Lung (tissue), 12 donors: ENCODE data around the gene TAGLN. TPM values are rescaled to one million over a fixed set of nuclear protein-coding genes. Genes with fewer than 3 reads are reported as not detected.

Experiments
- ATAC-seq: fragments of 200-7000 bp; cut with Tn5 transposase; one replicate; pipeline ENCODE4 v1.9.1; 2020; ENCODE audit warnings: moderate number of reproducible peaks; ENCODE audit not compliant: insufficient read depth, low FRiP score
- DNase-seq, 3 donors: peaks; one replicate each; pipeline ENCODE4 v3.0.0-alpha.2; 2013 to 2017
- H3K27ac ChIP-seq, 2 donors: one replicate each; pipeline ENCODE4 v1.5.1; 2013; ENCODE audit warnings: mild to moderate bottlenecking in 2 of 2, moderate library complexity in 2 of 2, control low read depth in 1 of 2, inconsistent platforms in 1 of 2, low read depth in 1 of 2, low read length in 1 of 2
- H3K27me3 ChIP-seq, 3 donors: one replicate each; pipeline ENCODE4 v1.5.1; 2013; ENCODE audit warnings: low read length in 2 of 3; ENCODE audit not compliant: control insufficient read depth in 3 of 3, insufficient read depth in 3 of 3
- H3K36me3 ChIP-seq, 4 donors: one replicate each; pipeline ENCODE4 v1.5.1; 2013; ENCODE audit warnings: low read length in 4 of 4, mild to moderate bottlenecking in 1 of 4, moderate library complexity in 1 of 4; ENCODE audit not compliant: control insufficient read depth in 4 of 4, insufficient read depth in 4 of 4
- H3K4me1 ChIP-seq, 5 donors: one replicate each; pipeline ENCODE4 v1.5.1; 2013; ENCODE audit warnings: low read length in 5 of 5, mild to moderate bottlenecking in 2 of 5, moderate library complexity in 1 of 5; ENCODE audit not compliant: control insufficient read depth in 5 of 5, insufficient read depth in 5 of 5
- H3K4me3 ChIP-seq: one replicate; pipeline ENCODE4 v1.5.1; 2013; ENCODE audit warnings: mild to moderate bottlenecking, control low read depth, moderate library complexity
- H3K9ac ChIP-seq, 2 donors: one replicate each; pipeline ENCODE4 v1.5.1; 2013; ENCODE audit warnings: low read length in 2 of 2, control low read depth in 1 of 2; ENCODE audit not compliant: insufficient read depth in 1 of 2
- H3K9me3 ChIP-seq, 4 donors: one replicate each; pipeline ENCODE4 v1.5.1; 2013; ENCODE audit warnings: low read length in 3 of 4, mild to moderate bottlenecking in 1 of 4, moderate library complexity in 1 of 4; ENCODE audit not compliant: control insufficient read depth in 4 of 4, insufficient read depth in 3 of 4
- CTCF ChIP-seq: IDR thresholded peaks from 2 replicates; pipeline ENCODE4 v1.5.1; 2012; ENCODE audit warnings: mild to moderate bottlenecking; ENCODE audit errors: control extremely low read depth, extremely low read depth
- WGBS, 2 donors: extraction: QIAGEN DNeasy Blood & Tissue Kit; methylation state at CpG; one replicate each; pipeline ENCODE4 v1.1.7; 2013; 5-methylcytosine and 5-hydroxymethylcytosine counted together
- polyA plus RNA-seq, 2 donors: library from polyadenylated mRNA; stranded (reverse); fragments of 200-250 nt; gene quantifications; one replicate each; pipeline ENCODE4 v1.2.1, GENCODE V29; 2013
- total RNA-seq, 2 donors: library from RNA; depleted of rRNA in 1 of 2; stranded (reverse); fragments of >200 nt in 1 of 2; gene quantifications; one replicate each; pipeline ENCODE4 v1.2.1, GENCODE V29; 2014 to 2021
- donor health status: control.
- donor health status: control.
- donor health status: Bipolar disorder and iron deficiency.
- donor health status: healthy.
- donor health status: DM: yes; HTN: yes; CAD: no.

TAGLN gene
- total and polyA plus RNA-seq, 4 donors = 172 to 683 (median 519) TPM

DNA sequence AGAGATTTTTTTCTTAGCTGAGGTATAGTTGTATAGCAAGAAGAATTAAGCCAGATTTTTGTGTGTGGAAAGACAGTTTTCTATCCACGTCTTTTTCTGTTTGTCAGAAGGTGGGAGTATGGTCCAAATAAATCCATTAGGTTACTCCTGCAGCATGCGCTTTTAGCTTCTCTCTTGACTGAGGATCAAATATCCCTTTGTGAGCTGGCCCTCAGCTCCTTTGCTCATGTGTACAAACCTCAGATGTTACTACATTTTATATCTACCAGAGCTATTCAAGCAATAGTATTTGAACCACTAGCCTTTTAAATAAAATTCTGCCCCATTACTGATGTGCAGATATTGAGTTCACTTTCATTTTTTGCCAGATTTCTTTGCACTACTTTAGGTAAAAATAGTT lies 29.4 kb upstream of the TAGLN start:
- TF ChIP-seq CTCF = no peak
- Histone ChIP-seq H3K4me1 (peaks cover 0 to 15% (median 0%) of the 10 kb centered on the region in 5 donors), H3K36me3 (peaks cover 0 to 22% (median 15%) of the 10 kb centered on the region in 4 donors), H3K27me3 (no peaks in the 10 kb centered on the region), H3K9me3 (no peaks in the 10 kb centered on the region), H3K27ac (no peak overlapping the region), H3K4me3 (no peak overlapping the region), H3K9ac (no peak overlapping the region)
- ATAC-seq (no peak), DNase-seq (no peak)
- 89 to 94% methylated on average over 2 of the region's 2 CpGs for WGBS, 2 donors

GRCh38 chr11:117170210-117170609 lies 29.0 kb upstream of the TAGLN start:
- no peaks in the 10 kb centered on the region for H3K27me3 ChIP-seq
- no peak overlapping the region for H3K9ac ChIP-seq
- H3K9me3 ChIP-seq = no peaks in the 10 kb centered on the region
- no peak overlapping the region for H3K27ac ChIP-seq
- DNase-seq (no peak), ATAC-seq (no peak)
- peaks cover 0 to 15% (median 0%) of the 10 kb centered on the region in 5 donors for H3K4me1 ChIP-seq
- 85 to 93% methylated on average over 9 of the region's 9 CpGs for WGBS, 2 donors
- H3K4me3 ChIP-seq = no peak overlapping the region
- peaks cover 0 to 22% (median 14%) of the 10 kb centered on the region in 4 donors for H3K36me3 ChIP-seq
- TF ChIP-seq CTCF = no peak

DNA sequence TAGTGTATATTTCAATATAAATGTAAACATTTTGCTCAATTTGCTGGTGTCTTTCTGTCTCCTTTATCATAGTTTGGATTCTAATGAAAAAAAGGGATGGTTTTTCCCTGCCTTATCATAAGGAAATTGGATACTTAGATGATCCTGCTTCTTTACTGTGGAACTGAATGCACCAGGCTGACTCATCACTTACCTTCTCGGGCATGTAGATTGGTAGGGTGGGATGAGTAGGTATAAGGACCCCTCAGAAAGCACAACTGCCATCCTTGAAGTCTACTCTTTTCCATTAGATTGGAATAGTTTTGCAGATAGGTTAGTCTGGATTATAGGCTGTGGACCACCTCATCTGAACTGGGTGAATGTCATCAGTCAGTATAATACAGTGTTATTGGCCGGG lies 28.2 kb upstream of the TAGLN start:
- DNase-seq = no peak
- no peak for TF ChIP-seq CTCF
- H3K36me3 ChIP-seq = peaks cover 0 to 18% (median 10%) of the 10 kb centered on the region in 4 donors

DNA sequence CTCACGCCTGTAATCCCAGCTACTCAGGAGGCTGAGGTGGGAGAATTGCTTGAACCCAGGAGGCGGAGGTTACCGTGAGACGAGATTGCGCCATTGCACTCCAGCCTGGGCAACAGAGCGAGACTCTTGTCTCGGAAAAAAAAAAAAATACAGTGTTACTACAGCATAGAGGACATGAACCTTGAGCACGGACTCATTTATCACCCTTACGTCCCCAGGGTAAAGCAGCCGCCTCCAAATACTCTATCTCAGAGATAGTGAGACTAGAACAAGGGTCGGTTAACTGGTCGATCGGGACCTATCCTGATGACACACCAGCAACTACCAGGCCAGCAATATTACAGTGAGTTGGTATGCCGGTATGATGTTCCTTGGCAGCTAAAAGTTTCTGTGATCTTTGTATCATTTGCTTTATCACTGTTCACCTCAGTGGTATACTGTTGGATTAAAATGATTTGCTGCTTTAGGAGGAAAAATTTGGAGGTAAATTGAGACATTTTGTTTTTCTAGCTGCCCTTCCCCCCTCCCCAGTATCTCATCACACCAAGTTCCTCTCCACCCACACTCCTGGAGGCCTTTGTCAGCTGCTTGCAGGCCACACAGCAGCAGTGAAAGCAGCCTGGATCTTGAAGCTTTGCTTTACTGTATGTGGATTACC lies 27.6 kb upstream of the TAGLN start:
- DNase-seq (no peak), ATAC-seq (no peak)
- Histone ChIP-seq H3K27me3 (no peaks in the 10 kb centered on the region), H3K4me1 (peaks cover 0 to 15% (median 0%) of the 10 kb centered on the region in 5 donors), H3K27ac (peak overlapping the region in 1 of 2 donors; percentile 29), H3K9me3 (no peaks in the 10 kb centered on the region), H3K9ac (no peak overlapping the region), H3K36me3 (peaks cover 0 to 14% (median 9%) of the 10 kb centered on the region in 4 donors), H3K4me3 (no peak overlapping the region)
- 83 to 91% methylated on average over 14 of the region's 14 CpGs for WGBS, 2 donors
- no peak for TF ChIP-seq CTCF

More for the DNA sequence above, 28.2 kb upstream of the TAGLN start:
- H3K9me3 ChIP-seq = no peaks in the 10 kb centered on the region
- H3K4me3 ChIP-seq = no peak overlapping the region
- 98 to 99% methylated on average over 2 of the region's 2 CpGs for WGBS, 2 donors
- no peak overlapping the region for H3K9ac ChIP-seq
- peak overlapping the region in 1 of 2 donors; percentile 29 for H3K27ac ChIP-seq
- no peaks in the 10 kb centered on the region for H3K27me3 ChIP-seq
- peaks cover 0 to 15% (median 0%) of the 10 kb centered on the region in 5 donors for H3K4me1 ChIP-seq
- no peak for ATAC-seq
